ENCODE measurements around the gene VEPH1.

- TF ChIP-seq CTCF (IDR thresholded peaks at IDR 0.05): no peak
- TF ChIP-seq POLR2AphosphoS5 (IDR thresholded peaks at IDR 0.05; ENCODE audit: low read depth, low read length): no peak
- no peak for TF ChIP-seq SIN3A (IDR thresholded peaks at IDR 0.05; ENCODE audit: borderline replicate concordance, insufficient read depth, low read depth, low read length)
- TF ChIP-seq TCF7L2 (IDR thresholded peaks at IDR 0.05; ENCODE audit: low read depth, low read length): no peak
- TF ChIP-seq, protein P1, sequence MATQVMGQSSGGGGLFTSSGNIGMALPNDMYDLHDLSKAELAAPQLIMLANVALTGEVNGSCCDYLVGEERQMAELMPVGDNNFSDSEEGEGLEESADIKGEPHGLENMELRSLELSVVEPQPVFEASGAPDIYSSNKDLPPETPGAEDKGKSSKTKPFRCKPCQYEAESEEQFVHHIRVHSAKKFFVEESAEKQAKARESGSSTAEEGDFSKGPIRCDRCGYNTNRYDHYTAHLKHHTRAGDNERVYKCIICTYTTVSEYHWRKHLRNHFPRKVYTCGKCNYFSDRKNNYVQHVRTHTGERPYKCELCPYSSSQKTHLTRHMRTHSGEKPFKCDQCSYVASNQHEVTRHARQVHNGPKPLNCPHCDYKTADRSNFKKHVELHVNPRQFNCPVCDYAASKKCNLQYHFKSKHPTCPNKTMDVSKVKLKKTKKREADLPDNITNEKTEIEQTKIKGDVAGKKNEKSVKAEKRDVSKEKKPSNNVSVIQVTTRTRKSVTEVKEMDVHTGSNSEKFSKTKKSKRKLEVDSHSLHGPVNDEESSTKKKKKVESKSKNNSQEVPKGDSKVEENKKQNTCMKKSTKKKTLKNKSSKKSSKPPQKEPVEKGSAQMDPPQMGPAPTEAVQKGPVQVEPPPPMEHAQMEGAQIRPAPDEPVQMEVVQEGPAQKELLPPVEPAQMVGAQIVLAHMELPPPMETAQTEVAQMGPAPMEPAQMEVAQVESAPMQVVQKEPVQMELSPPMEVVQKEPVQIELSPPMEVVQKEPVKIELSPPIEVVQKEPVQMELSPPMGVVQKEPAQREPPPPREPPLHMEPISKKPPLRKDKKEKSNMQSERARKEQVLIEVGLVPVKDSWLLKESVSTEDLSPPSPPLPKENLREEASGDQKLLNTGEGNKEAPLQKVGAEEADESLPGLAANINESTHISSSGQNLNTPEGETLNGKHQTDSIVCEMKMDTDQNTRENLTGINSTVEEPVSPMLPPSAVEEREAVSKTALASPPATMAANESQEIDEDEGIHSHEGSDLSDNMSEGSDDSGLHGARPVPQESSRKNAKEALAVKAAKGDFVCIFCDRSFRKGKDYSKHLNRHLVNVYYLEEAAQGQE (IDR thresholded peaks at IDR 0.05; ENCODE audit: insufficient read depth in 1 of 2, low read depth in 2 of 2, low read length in 1 of 2): no peak
Observed at GRCh38 chr3:157438194-157438730, 65.0 kb downstream of the VEPH1 start.
